ENCODE measurements around the gene NANOS1.

DNA sequence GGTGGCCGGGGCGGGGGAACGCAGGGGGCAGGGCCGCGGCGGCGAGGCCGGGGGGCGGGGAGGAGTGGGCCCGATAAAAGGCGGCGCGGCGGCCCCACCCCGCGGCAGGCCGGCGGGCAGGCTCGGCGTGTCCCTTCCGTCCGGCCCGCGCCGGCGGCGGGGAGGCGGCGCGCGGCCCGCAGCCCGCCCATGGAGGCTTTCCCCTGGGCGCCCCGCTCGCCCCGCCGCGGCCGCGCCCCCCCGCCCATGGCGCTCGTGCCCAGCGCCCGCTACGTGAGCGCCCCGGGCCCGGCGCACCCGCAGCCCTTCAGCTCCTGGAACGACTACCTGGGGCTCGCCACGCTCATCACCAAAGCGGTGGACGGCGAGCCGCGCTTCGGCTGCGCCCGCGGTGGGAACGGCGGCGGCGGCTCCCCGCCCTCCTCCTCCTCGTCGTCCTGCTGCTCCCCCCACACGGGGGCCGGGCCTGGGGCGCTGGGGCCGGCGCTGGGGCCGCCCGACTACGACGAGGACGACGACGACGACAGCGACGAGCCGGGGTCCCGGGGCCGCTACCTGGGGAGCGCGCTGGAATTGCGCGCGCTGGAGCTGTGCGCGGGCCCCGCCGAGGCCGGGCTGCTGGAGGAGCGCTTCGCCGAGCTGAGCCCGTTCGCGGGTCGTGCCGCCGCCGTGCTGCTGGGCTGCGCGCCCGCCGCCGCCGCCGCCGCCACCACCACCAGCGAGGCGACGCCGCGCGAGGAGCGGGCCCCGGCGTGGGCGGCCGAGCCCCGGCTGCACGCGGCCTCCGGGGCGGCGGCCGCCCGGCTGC, at the start of gene NANOS1:
- no peak for TF ChIP-seq POLR2AphosphoS5 (IDR thresholded peaks at IDR 0.05)
- no peak for TF ChIP-seq POLR2A (IDR thresholded peaks at IDR 0.05)
- TF ChIP-seq, protein P1, sequence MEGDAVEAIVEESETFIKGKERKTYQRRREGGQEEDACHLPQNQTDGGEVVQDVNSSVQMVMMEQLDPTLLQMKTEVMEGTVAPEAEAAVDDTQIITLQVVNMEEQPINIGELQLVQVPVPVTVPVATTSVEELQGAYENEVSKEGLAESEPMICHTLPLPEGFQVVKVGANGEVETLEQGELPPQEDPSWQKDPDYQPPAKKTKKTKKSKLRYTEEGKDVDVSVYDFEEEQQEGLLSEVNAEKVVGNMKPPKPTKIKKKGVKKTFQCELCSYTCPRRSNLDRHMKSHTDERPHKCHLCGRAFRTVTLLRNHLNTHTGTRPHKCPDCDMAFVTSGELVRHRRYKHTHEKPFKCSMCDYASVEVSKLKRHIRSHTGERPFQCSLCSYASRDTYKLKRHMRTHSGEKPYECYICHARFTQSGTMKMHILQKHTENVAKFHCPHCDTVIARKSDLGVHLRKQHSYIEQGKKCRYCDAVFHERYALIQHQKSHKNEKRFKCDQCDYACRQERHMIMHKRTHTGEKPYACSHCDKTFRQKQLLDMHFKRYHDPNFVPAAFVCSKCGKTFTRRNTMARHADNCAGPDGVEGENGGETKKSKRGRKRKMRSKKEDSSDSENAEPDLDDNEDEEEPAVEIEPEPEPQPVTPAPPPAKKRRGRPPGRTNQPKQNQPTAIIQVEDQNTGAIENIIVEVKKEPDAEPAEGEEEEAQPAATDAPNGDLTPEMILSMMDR (IDR thresholded peaks at IDR 0.05), result no peak

Measured in suprapubic skin (tissue), 4 donors.